HUDEP-2 (cell line): ENCODE data around the gene MINK1.

Experiments used
- DNase-seq, 76 experiments: peaks; one replicate each; lab custom pipeline; 2025; ENCODE audit not compliant: unreplicated experiment in 76 of 76; lab: John Stamatoyannopoulos, UW

MINK1 gene

DNA sequence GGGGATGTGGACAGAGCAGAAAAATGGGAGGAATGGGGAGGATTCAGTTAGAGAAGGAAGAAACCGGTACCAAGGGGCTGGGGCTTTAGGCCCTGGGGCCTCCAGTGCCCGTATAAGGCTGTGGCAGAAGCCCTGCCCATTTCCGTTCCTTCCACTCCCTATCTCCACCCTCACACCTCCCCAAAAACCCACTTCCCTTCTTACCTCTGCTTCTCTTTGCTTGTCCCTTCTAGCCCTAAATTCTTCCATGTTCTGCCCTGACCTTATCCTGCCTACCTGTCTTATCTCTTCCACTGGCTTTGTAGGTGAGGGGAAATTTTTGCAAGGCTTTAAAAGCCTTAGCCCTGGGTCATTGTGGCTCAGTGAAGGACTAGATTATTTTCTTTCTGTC is 111.0 kb downstream of the MINK1 start:
- peak in 27 of 76 experiments; percentile 3 to 56 (median 26) for DNase-seq

DNA sequence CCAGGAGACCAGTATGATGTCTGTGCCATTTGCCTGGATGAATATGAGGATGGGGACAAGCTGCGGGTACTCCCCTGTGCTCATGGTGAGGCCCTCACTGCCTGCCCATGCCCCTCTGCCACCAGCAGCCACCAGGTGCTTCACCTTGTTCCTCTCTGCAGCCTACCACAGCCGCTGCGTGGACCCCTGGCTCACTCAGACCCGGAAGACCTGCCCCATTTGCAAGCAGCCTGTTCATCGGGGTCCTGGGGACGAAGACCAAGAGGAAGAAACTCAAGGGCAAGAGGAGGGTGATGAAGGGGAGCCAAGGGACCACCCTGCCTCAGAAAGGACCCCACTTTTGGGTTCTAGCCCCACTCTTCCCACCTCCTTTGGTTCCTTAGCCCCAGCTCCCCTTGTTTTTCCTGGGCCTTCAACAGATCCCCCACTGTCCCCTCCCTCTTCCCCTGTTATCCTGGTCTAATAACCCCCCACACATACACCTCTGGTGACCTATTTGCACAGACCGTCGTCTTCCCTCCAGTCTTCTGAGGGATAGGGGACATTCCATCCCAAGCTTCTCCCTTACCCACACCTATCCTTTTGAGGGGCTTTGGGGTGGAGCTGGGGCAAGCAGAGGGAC is 111.5 kb downstream of the MINK1 start:
- DNase-seq: peak in 1 of 76 experiments; percentile 22

DNA sequence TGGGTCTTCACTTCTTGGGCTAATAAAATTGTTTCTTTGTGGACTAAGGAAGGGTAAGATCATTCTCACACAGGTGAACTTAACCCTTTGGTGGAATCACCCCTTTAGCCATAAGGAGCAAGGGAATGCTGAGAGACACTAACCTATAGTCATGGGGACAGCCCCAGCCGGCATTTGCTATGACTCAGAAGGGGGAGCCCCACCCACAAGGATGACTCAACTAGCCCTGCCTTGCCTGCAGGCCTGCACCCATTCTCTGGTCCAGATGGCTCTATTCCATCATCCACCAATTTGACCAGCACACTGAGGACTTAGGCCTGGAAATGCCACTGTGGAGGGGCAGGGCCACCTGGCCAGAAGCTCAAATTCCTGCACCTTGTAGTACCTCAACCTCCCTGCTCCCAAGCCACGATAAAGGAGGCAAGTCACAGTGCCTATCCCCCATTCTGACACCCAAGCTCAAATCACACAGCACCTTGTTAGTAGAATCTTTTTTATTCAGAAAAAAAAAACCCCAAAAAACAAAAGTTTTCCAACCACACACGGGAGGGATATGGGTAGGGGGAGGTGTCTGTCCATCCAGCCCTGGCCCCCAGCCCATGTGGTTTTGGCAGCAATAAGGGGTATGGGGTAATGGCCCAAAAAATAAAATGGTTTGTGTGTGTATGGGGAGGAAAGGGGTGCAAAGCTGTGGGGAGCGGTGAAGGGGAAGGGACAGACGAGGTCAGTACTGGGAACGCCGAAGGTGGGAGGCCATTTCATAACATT is 112.2 kb downstream of the MINK1 start:
- peak in 72 of 76 experiments; percentile 29 to 86 (median 71) for DNase-seq

DNA sequence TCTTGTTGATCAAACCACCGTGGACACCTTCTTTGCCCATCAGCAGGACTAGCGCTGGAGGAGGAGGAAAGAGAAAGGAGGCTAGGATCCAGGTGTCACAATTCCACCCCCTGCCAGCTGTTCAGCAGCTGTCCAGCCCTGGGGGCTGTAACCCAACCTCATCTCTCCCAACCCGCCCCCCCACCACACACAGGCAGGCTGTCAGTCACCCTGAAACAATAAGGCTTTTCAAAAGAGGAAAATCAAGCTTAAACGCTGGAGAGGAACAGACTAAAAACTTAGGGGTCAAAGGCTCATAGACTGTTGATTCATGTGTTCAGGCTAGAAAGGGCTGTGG is 112.8 kb downstream of the MINK1 start:
- no peak for DNase-seq

DNA sequence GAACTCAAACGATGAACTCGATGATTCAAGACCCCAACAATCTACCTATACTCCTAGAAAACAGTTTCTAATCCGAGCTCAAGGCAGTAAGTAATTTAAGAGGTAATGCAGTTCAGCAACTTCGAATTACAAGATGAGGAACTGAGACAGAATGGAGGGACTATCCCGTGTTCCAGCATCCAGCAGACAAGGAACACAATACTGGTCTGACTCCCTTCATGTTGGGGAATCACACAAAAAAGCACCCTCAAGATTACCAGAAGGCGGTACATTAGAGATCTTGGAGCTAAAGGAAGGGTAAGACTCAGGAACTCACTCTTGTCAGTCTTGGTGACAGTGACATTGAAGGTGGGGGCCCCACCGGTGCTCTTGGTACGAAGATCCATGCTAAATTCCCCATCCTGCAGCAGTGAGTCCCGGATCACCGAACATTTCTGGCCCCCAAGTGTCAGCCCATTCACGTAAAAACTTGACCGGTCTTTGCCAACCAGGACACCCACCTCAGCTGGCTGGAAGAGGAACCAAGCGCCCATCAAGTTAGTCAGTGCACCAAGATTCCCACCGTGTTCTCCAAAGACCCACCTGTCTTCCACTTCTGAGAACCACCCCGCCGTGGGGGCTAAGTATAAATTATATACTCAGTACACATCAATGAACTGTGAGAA is 113.3 kb downstream of the MINK1 start:
- DNase-seq: peak in 1 of 76 experiments; percentile 12

DNA sequence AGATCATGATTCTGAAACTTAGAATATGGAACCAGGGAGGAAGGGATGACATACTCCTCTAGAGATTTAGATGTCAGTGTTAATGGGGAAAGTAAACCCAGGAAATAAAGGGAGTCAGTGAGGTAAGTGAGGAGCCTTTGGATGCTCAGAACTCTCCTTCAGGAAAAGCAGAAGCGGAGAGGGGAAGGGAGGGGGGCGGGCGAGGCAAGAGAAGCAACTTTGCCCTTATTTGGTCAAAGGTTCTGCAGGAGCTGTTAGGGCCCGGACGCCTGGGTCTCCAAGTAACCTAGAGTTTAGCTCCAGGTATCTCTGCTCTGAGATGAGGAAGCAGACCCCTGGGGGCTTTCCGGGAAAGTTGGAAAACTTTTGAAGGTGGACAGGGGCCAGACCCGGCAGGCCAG is 113.9 kb downstream of the MINK1 start:
- DNase-seq: no peak
